A549 (cell line): Measurements from ENCODE around the gene SPAG17. TPM values are rescaled to one million over a fixed set of nuclear protein-coding genes. Genes with fewer than 3 reads are reported as not detected.

Source experiments
- ATAC-seq, 2 experiments: fragments of 200-7000 bp in 1 of 2; fragments of >200 bp in 1 of 2; cut with Nextera tagmentation in 1 of 2; cut with Tn5 transposase in 1 of 2; 3 replicates each; pipeline versions ENCODE4 v1.8.0 to v1.9.1; 2018 to 2020; ENCODE audit warnings: mild to moderate bottlenecking in 1 of 2, moderate library complexity in 1 of 2
- CTCF ChIA-PET: fragments of 300-600 bp; sonication (Branson Sonifier 250); formaldehyde crosslinking; extraction: SDS; loops from one replicate; lab custom pipeline; 2021; ENCODE audit warnings: antibody characterized with exemption, inconsistent platforms; lab: Yijun Ruan, JAX
- POLR2A ChIA-PET: fragments of 350-600 bp; formaldehyde crosslinking; extraction: SDS; loops from one replicate; lab custom pipeline; 2021; ENCODE audit warnings: antibody characterized with exemption, inconsistent platforms; lab: Yijun Ruan, JAX
- DNase-seq, 2 experiments: peaks; one replicate each; pipeline versions ENCODE4 v3.0.0 to v3.0.0-alpha.2; 2011 to 2016; ENCODE audit warnings: low read depth in 1 of 2, low spot score in 1 of 2
- FAIRE-seq: peaks from 2 replicates; lab custom pipeline; 2011; peaks lifted over from hg19 to GRCh38; lab: Jason Lieb, UNC
- H3K27ac ChIP-seq, 2 experiments: fragments of >200 bp; sonication (Bioruptor Twin); formaldehyde crosslinking; 3 replicates each; pipeline ENCODE4 v1.5.1; 2016 to 2017
- H3K4me1 ChIP-seq: fragments of >200 bp; sonication (Bioruptor Twin); formaldehyde crosslinking; 3 replicates; pipeline ENCODE4 v1.6.1; 2016
- H3K4me2 ChIP-seq: fragments of >200 bp; sonication (Bioruptor Twin); formaldehyde crosslinking; 3 replicates; pipeline ENCODE4 v1.6.1; 2016
- H3K4me3 ChIP-seq: fragments of >200 bp; sonication (Bioruptor Twin); formaldehyde crosslinking; 3 replicates; pipeline ENCODE4 v1.5.1; 2016
- H3K9me3 ChIP-seq: fragments of >200 bp; sonication (Bioruptor Twin); formaldehyde crosslinking; 3 replicates; pipeline ENCODE4 v1.6.1; 2016
- CEBPB ChIP-seq, 2 experiments: fragments of >200 bp in 1 of 2; sonication (Bioruptor Twin) in 1 of 2; formaldehyde crosslinking in 1 of 2; IDR thresholded peaks; 2 replicates each; pipeline ENCODE4 v1.6.1; 2012 to 2016
- EHF ChIP-seq: fragments of 250-450 bp; sonication (Bioruptor Pico); IDR thresholded peaks from 2 replicates; pipeline ENCODE4 v1.5.0; 2020; ENCODE audit warnings: mild to moderate bottlenecking
- ELK1 ChIP-seq: fragments of 150-350 bp; IDR thresholded peaks from 2 replicates; pipeline ENCODE4 v1.6.1; 2014; ENCODE audit warnings: low read depth, mild to moderate bottlenecking, low read length
- FOSB ChIP-seq: fragments of 250-450 bp; sonication (Bioruptor Pico); IDR thresholded peaks from 2 replicates; pipeline ENCODE4 v1.5.0; 2020; ENCODE audit warnings: mild to moderate bottlenecking, moderate library complexity
- FOSL2 ChIP-seq, 2 experiments: fragments of 450-650 bp in 1 of 2; fragments of >200 bp in 1 of 2; sonication (Bioruptor Twin) in 1 of 2; formaldehyde crosslinking; IDR thresholded peaks; 2 replicates each; pipeline versions ENCODE4 v1.5.0 to v1.6.1; 2016 to 2020; ENCODE audit warnings: mild to moderate bottlenecking in 1 of 2, moderate library complexity in 1 of 2
- GATA3 ChIP-seq: IDR thresholded peaks from 2 replicates; pipeline ENCODE4 v1.6.1; 2012; ENCODE audit warnings: borderline replicate concordance
- HDAC2 ChIP-seq: fragments of 200-600 bp; sonication (generic); IDR thresholded peaks from 2 replicates; pipeline ENCODE4 v1.6.1; 2016
- HMGXB4 ChIP-seq: fragments of 250-450 bp; sonication (Bioruptor Pico); IDR thresholded peaks from 2 replicates; pipeline ENCODE4 v1.5.0; 2021; ENCODE audit warnings: mild to moderate bottlenecking, moderate library complexity, borderline replicate concordance
- HOXB13 ChIP-seq: fragments of 250-450 bp; sonication (Bioruptor Pico); IDR thresholded peaks from 2 replicates; pipeline ENCODE4 v1.5.0; 2020; ENCODE audit warnings: low read depth, mild to moderate bottlenecking, moderate library complexity
- HOXB5 ChIP-seq: fragments of 250-450 bp; sonication (Bioruptor Pico); IDR thresholded peaks from 2 replicates; pipeline ENCODE4 v1.5.0; 2020; ENCODE audit warnings: mild to moderate bottlenecking, moderate library complexity
- JUN ChIP-seq, 2 experiments: fragments of >200 bp; sonication (Bioruptor Twin); formaldehyde crosslinking; IDR thresholded peaks; 2 replicates in 1 of 2; 3 replicates in 1 of 2; pipeline ENCODE4 v1.6.1; 2016 to 2017
- JUNB ChIP-seq: fragments of >200 bp; sonication (Bioruptor Twin); formaldehyde crosslinking; IDR thresholded peaks from 2 replicates; pipeline ENCODE4 v1.6.1; 2016
- KDM1A ChIP-seq: fragments of 200-600 bp; sonication (generic); IDR thresholded peaks from 2 replicates; pipeline ENCODE4 v1.6.1; 2016; ENCODE audit warnings: low read depth, mild to moderate bottlenecking
- MAFK ChIP-seq: fragments of 450-650 bp; IDR thresholded peaks from 2 replicates; pipeline ENCODE4 v1.6.1; 2014; ENCODE audit not compliant: partially characterized antibody
- MAZ ChIP-seq: fragments of 150-350 bp; IDR thresholded peaks from 2 replicates; pipeline ENCODE4 v1.6.1; 2014; ENCODE audit warnings: antibody characterized with exemption, low read depth, low read length, borderline replicate concordance
- MYC ChIP-seq: IDR thresholded peaks from 2 replicates; pipeline ENCODE4 v1.6.1; 2012; ENCODE audit warnings: mild to moderate bottlenecking, inconsistent platforms, low read length, improper control_type of control experiment, borderline replicate concordance
- NFE2L2 ChIP-seq: fragments of 150-350 bp; conservative IDR thresholded peaks from 2 replicates; pipeline ENCODE4 v1.6.1; 2014; ENCODE audit warnings: low read length
- NPAS2 ChIP-seq: fragments of 250-450 bp; sonication (Bioruptor Pico); IDR thresholded peaks from 2 replicates; pipeline ENCODE4 v1.8.0; 2022; ENCODE audit warnings: mild to moderate bottlenecking, moderate library complexity, borderline replicate concordance
- PHF8 ChIP-seq: fragments of 200-600 bp; sonication (generic); IDR thresholded peaks from 2 replicates; pipeline ENCODE4 v1.6.1; 2016; ENCODE audit warnings: low read depth, mild to moderate bottlenecking, antibody characterized with exemption, moderate library complexity, borderline replicate concordance
- POLR2A ChIP-seq: IDR thresholded peaks from 2 replicates; pipeline ENCODE4 v1.6.1; 2012; ENCODE audit warnings: mild to moderate bottlenecking, low read length
- POLR2AphosphoS2 ChIP-seq: conservative IDR thresholded peaks from 2 replicates; pipeline ENCODE4 v1.6.1; 2012; ENCODE audit warnings: low read length, improper control_type of control experiment, inconsistent platforms
- RARB ChIP-seq: fragments of 250-450 bp; sonication (Bioruptor Pico); IDR thresholded peaks from 2 replicates; pipeline ENCODE4 v1.8.0; 2021; ENCODE audit warnings: mild to moderate bottlenecking, moderate library complexity
- RCOR1 ChIP-seq: fragments of 150-350 bp; IDR thresholded peaks from 2 replicates; pipeline ENCODE4 v1.6.1; 2014; ENCODE audit warnings: antibody characterized with exemption, low read length, low read depth
- ZC3H11A ChIP-seq: fragments of 450-650 bp; IDR thresholded peaks from 2 replicates; pipeline ENCODE4 v1.6.1; 2014; ENCODE audit warnings: antibody characterized with exemption, mild to moderate bottlenecking
- ZNF302 ChIP-seq: fragments of 250-450 bp; sonication (Bioruptor Pico); IDR thresholded peaks from 2 replicates; pipeline ENCODE4 v1.9.0; 2021; ENCODE audit warnings: inconsistent platforms, mild to moderate bottlenecking, moderate library complexity
- WGBS: methylation state at CpG from one replicate; pipeline ENCODE4 v1.1.6; 2017; ENCODE audit errors: missing lambda C conversion rate; 5-methylcytosine and 5-hydroxymethylcytosine counted together
- polyA plus RNA-seq, 4 experiments: library from polyadenylated mRNA; depleted of rRNA in 3 of 4; stranded (reverse); fragments of >200 nt; fragmentation: RNase III in 1 of 4; extraction: RNeasy Plus Mini Kit Qiagen cat#74134 plus additional on column Dnase treatment in 1 of 4; gene quantifications; 2 replicates in 3 of 4; 3 replicates in 1 of 4; pipeline ENCODE4 v1.2.3, GENCODE V29; 2011 to 2017
- TF ChIP-seq, protein P1 (sequence below): fragments of 250-450 bp; sonication (Bioruptor Pico); IDR thresholded peaks from 2 replicates; pipeline ENCODE4 v1.5.0; 2020; ENCODE audit warnings: low read depth, mild to moderate bottlenecking, moderate library complexity
- TF ChIP-seq, protein P2 (sequence below): fragments of >200 bp; sonication (Bioruptor Twin); formaldehyde crosslinking; IDR thresholded peaks from 3 replicates; pipeline ENCODE4 v1.5.1; 2016

The SPAG17 gene
- polyA plus RNA-seq, 2 of the 4 experiments (the other 2 are of a cell fraction) = 0.13 TPM; not detected in 1

DNA sequence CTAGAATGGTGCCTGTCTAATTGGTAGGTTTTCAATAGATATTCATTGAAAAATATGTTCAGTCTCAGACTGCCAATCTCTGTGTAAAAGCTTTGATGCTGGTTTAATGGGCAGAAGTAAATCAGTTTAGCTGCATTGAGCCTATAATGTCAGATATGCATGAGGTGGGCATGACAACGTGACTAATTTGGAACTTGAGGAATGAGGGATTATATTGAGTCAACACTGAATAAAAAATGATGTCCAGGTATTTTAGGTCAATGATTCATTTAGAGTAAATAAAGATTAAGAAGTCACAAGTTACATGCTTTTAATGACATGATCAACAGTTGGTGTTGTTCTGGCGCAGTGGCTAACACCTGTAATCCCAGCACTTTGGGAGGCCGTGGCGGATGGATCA, 252.5 kb downstream of the SPAG17 start:
- no peaks in the 10 kb centered on the region for H3K9me3 ChIP-seq
- ATAC-seq = no peak
- H3K27ac ChIP-seq = no peak overlapping the region
- peaks cover 27% of the 10 kb centered on the region for H3K4me1 ChIP-seq
- 89% methylated on average over 4 of the region's 4 CpGs for WGBS
- ChIA-PET POLR2A (no interaction called here), CTCF (no interaction called here)
- peak overlapping the region; percentile 87; the same call in 2 of the 3 replicates for H3K4me2 ChIP-seq
- DNase-seq = no peak
- H3K4me3 ChIP-seq = no peak overlapping the region
- FAIRE-seq = no peak
- TF ChIP-seq MYC (no peak), ZNF302 (CRISPR knock-in tag) (no peak), ELK1 (no peak), EHF (no peak), PHF8 (no peak), JUN (IDR thresholded peaks at IDR 0.05) (no peak), POLR2AphosphoS2 (no peak), NPAS2 (no peak), ZC3H11A (no peak)
- TF ChIP-seq, protein P1, sequence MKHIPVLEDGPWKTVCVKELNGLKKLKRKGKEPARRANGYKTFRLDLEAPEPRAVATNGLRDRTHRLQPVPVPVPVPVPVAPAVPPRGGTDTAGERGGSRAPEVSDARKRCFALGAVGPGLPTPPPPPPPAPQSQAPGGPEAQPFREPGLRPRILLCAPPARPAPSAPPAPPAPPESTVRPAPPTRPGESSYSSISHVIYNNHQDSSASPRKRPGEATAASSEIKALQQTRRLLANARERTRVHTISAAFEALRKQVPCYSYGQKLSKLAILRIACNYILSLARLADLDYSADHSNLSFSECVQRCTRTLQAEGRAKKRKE (CRISPR knock-in tag) = no peak

GRCh38 chr1:117930484-117930883, 254.5 kb downstream of the SPAG17 start:
- DNase-seq = peak in 1 of 2 experiments; percentile 0
- Histone ChIP-seq H3K9me3 (no peaks in the 10 kb centered on the region), H3K4me2 (peak overlapping the region; percentile 87), H3K4me1 (peaks cover 30% of the 10 kb centered on the region), H3K27ac (peak overlapping the region; percentile 72 to 95), H3K4me3 (peak overlapping the region; percentile 96)
- no peak for ATAC-seq
- 2% methylated on average over 6 of the region's 6 CpGs for WGBS
- POLR2A ChIA-PET = no interaction called here
- TF ChIP-seq MAFK = no peak
- TF ChIP-seq, protein P2, sequence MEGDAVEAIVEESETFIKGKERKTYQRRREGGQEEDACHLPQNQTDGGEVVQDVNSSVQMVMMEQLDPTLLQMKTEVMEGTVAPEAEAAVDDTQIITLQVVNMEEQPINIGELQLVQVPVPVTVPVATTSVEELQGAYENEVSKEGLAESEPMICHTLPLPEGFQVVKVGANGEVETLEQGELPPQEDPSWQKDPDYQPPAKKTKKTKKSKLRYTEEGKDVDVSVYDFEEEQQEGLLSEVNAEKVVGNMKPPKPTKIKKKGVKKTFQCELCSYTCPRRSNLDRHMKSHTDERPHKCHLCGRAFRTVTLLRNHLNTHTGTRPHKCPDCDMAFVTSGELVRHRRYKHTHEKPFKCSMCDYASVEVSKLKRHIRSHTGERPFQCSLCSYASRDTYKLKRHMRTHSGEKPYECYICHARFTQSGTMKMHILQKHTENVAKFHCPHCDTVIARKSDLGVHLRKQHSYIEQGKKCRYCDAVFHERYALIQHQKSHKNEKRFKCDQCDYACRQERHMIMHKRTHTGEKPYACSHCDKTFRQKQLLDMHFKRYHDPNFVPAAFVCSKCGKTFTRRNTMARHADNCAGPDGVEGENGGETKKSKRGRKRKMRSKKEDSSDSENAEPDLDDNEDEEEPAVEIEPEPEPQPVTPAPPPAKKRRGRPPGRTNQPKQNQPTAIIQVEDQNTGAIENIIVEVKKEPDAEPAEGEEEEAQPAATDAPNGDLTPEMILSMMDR = no peak
- no peak for TF ChIP-seq ELK1
- no peak for TF ChIP-seq KDM1A
- no peak for TF ChIP-seq POLR2A
- no peak for TF ChIP-seq NFE2L2
- no peak for TF ChIP-seq RARB
- no peak for TF ChIP-seq CEBPB (IDR thresholded peaks at IDR 0.05)
- TF ChIP-seq GATA3 = no peak
- TF ChIP-seq RCOR1 = no peak
- no peak for TF ChIP-seq FOSB
- TF ChIP-seq MAZ = no peak
- TF ChIP-seq HDAC2 = no peak
- TF ChIP-seq HMGXB4 = no peak
- no peak for TF ChIP-seq JUNB
- no peak for TF ChIP-seq HOXB13 (CRISPR knock-in tag)
- no peak for TF ChIP-seq FOSL2 (IDR thresholded peaks at IDR 0.05)
- TF ChIP-seq FOSL2 (CRISPR knock-in tag; IDR thresholded peaks at IDR 0.05) = no peak
- TF ChIP-seq HOXB5 (CRISPR knock-in tag) = no peak
- CTCF ChIA-PET = interaction anchor here (2.1 kb wide), 1 partner anchor 10 kb away, joined by 6 read pairs; no protein-coding TSS in a partner anchor
- FAIRE-seq = no peak
